Heart left ventricle (tissue), 16 donors: ENCODE data around the gene PRODH. TPM values are rescaled to one million over a fixed set of nuclear protein-coding genes. Genes with fewer than 3 reads are reported as not detected.
"Not testable (repeated sequence)": the region's sequence is repeated elsewhere in the genome, so short reads cannot be mapped to it uniquely, and the experiment has no call there.

Experiments used
- ATAC-seq, 4 donors: fragments of 200-7000 bp; cut with Tn5 transposase; one replicate each; pipeline ENCODE4 v1.9.1; 2020 to 2022; ENCODE audit warnings: moderate library complexity in 4 of 4, mild to moderate bottlenecking in 3 of 4, moderate number of reproducible peaks in 1 of 4
- DNase-seq, 5 donors: peaks; one replicate each; pipeline ENCODE4 v3.0.0-alpha.2; 2020
- H3K27ac ChIP-seq, 12 donors: fragments of 200-600 bp; sonication (generic) in 4 of 12; one replicate each; pipeline versions ENCODE4 v1.5.0 to v1.8.0; 2016 to 2022; ENCODE audit warnings: mild to moderate bottlenecking in 2 of 12
- H3K27me3 ChIP-seq, 9 donors: fragments of 200-600 bp; sonication (generic) in 2 of 9; one replicate each; pipeline versions ENCODE4 v1.5.1 to v1.8.0; 2016 to 2022; ENCODE audit warnings: mild to moderate bottlenecking in 3 of 9
- H3K36me3 ChIP-seq, 9 donors: fragments of 200-600 bp; sonication (generic) in 2 of 9; one replicate each; pipeline versions ENCODE4 v1.5.0 to v1.8.0; 2018 to 2022; ENCODE audit warnings: mild to moderate bottlenecking in 2 of 9
- H3K4me1 ChIP-seq, 12 donors: fragments of 200-600 bp; sonication (generic) in 4 of 12; one replicate each; pipeline versions ENCODE4 v1.5.0 to v1.8.0; 2016 to 2022; ENCODE audit warnings: mild to moderate bottlenecking in 3 of 12
- H3K4me3 ChIP-seq, 12 donors: fragments of 200-600 bp; sonication (generic) in 4 of 12; one replicate each; pipeline versions ENCODE4 v1.5.0 to v1.8.0; 2017 to 2022; ENCODE audit warnings: mild to moderate bottlenecking in 9 of 12, moderate library complexity in 4 of 12
- H3K9me3 ChIP-seq, 12 donors: fragments of 200-600 bp; sonication (generic) in 4 of 12; one replicate each; pipeline versions ENCODE4 v1.5.0 to v1.8.0; 2016 to 2022; ENCODE audit warnings: mild to moderate bottlenecking in 1 of 12
- POLR2A ChIP-seq, 2 donors: fragments of 450-650 bp; IDR thresholded peaks; one replicate each; pipeline ENCODE4 v1.6.1; 2017; ENCODE audit warnings: antibody characterized with exemption in 2 of 2, mild to moderate bottlenecking in 2 of 2, moderate library complexity in 2 of 2
- WGBS, 4 donors: extraction: QIAGEN DNeasy Blood & Tissue Kit in 2 of 4; methylation state at CpG; one replicate each; pipeline versions ENCODE4 v1.1.5 to v1.1.7; 2013 to 2018; 5-methylcytosine and 5-hydroxymethylcytosine counted together
- intact Hi-C, 10 donors: fragments of 100-400 bp; cut with DNase I; formaldehyde crosslinking; loops; one replicate each; pipeline versions ENCODE4 v1.11.1 to v1.14.2; 2022
- polyA plus RNA-seq, 2 donors: library from polyadenylated mRNA; stranded (reverse); fragments of 200-250 nt; gene quantifications; one replicate each; pipeline ENCODE4 v1.2.3, GENCODE V29; 2013
- total RNA-seq, 9 donors: library from RNA; depleted of rRNA in 2 of 9; stranded (reverse); fragments of >200 nt in 2 of 9; fragmentation: NEBNext Ultra II Directional in 3 of 9; extraction: Animal tissue kit (Norgen Biotek cat#: 25700) in 3 of 9; gene quantifications; one replicate each; pipeline versions ENCODE4 v1.1.0 to v1.2.4, GENCODE V29; 2016 to 2023
- TF ChIP-seq, protein P1 (sequence below), 12 donors: fragments of 200-600 bp; sonication (generic) in 4 of 12; IDR thresholded peaks; one replicate each; pipeline versions ENCODE4 v1.5.0 to v1.8.0; 2018 to 2022; ENCODE audit warnings: antibody characterized with exemption in 12 of 12, mild to moderate bottlenecking in 5 of 12
- donor health status: ischemic (EF 13 %, LVEDD 7.1; RV severe dilation, severe dysfunction).
- donor health status: healthy with polysubstance abuse.
- donor health status: DM: no; HTN: yes; CAD: no.
- donor health status: DM: no; HTN: no; CAD: no.
- donor health status: ischemic (EF 25% LVEDD 6.9; RV normal size, moderate dysfunction).
- donor health status: ischemic (EF 25% LVEDD 5.7; RV mildly dilated, moderate dysfunction).
- donor health status: healthy.
- donor health status: DM: yes; HTN: yes; CAD: no.
- donor health status: ischemic (EF 35%, LVEDD 5.7; RV mildly dilated, moderate dysfunction).
- donor health status: nonischemic (EF 11% LVEDD 7.7; RV severe dilation, severe dysfunction).
- donor health status: DM: yes; HTN: yes; CAD: no.
- donor health status: PGD.
- donor health status: ischemic (EF 29% LVEDD 5.4; RV normal size, mild dysfunction).
- donor health status: nonischemic (EF 23%, LVEDD 6.1; RV moderate dilation, normal function).

Gene PRODH
- total and polyA plus RNA-seq, 11 donors: 3.3 to 25.0 (median 7.5) TPM

DNA sequence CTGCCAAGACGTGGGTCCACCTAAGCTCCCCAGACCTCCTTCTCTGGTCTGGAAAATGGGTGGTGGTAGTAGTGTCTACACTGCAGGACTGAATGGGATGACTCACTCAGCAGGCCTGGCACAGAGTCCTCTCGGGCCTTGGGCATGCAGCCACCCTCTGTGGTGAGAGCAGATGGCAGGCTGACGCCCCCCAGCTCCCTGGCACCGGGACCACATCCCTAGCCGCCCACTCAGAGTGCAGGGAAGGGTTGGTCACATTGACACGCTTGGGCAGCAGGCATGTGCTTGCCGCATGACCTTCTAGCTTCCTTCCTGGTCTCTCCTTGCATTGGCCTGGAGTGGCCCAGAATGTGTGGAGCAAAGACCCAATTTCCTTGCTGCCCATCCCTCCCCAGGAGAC, 30.7 kb upstream of the PRODH start:
- H3K27ac ChIP-seq: no peak overlapping the region
- DNase-seq: no peak
- no peaks in the 10 kb centered on the region for H3K36me3 ChIP-seq
- H3K4me1 ChIP-seq: peaks cover 0 to 13% (median 0%) of the 10 kb centered on the region in 12 donors
- no peak for ATAC-seq
- intact Hi-C loops: loop anchor here in 1 of 10 donors (5.0 kb wide), 1 partner anchor 1306 kb away; no protein-coding TSS in a partner anchor
- peaks cover 0 to 30% (median 16%) of the 10 kb centered on the region in 9 donors for H3K27me3 ChIP-seq
- no peaks in the 10 kb centered on the region for H3K9me3 ChIP-seq
- 44 to 73% (median 69%) methylated on average over 1 to 7 of the region's 7 CpGs for WGBS, 4 donors
- H3K4me3 ChIP-seq: no peak overlapping the region
- TF ChIP-seq POLR2A (IDR thresholded peaks at IDR 0.05): no peak
- TF ChIP-seq, protein P1, sequence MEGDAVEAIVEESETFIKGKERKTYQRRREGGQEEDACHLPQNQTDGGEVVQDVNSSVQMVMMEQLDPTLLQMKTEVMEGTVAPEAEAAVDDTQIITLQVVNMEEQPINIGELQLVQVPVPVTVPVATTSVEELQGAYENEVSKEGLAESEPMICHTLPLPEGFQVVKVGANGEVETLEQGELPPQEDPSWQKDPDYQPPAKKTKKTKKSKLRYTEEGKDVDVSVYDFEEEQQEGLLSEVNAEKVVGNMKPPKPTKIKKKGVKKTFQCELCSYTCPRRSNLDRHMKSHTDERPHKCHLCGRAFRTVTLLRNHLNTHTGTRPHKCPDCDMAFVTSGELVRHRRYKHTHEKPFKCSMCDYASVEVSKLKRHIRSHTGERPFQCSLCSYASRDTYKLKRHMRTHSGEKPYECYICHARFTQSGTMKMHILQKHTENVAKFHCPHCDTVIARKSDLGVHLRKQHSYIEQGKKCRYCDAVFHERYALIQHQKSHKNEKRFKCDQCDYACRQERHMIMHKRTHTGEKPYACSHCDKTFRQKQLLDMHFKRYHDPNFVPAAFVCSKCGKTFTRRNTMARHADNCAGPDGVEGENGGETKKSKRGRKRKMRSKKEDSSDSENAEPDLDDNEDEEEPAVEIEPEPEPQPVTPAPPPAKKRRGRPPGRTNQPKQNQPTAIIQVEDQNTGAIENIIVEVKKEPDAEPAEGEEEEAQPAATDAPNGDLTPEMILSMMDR (IDR thresholded peaks at IDR 0.05): no peak

DNA sequence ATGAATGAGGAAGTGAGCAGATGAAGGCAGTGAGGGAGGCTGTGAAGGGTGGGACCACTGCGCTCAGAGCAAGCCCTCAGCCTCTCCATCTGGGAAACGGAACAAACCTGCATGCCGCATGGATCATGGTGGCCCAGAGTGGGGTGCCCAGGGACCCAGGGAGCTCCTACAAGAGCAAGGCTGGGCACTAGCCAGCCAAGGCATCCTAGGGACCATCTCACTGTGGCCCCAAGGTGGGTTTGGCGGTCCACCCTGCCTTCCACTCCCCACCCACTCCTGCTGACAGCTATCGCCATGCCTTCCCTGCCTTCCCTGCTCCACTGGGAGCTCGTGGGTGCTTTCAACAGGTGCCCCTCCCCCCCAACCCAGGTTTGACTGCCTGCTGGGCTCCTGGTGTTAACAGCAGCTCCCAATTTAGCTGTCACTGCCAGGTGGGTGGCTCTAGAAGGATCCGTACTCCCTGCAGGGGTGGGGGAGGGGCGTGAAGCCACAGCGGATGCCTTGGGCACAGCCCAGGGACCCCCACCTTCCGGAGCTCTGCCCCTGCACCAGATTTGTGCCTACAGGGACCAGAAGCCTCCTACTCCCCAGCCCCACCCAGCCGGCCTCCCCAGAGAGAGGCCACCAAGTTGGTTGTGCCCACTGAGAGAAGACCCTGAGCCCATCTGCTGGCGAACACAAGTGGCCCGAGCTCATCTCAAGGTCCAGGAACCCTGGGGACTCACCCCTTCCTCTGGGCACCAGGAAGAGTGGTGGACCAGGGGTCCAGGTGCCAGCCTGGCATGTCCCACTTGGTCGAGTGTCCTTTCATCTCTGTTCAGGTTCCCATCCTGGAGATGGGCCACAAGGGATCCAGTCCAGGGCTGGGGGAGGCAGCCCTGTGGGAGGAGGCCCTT, 29.7 kb upstream of the PRODH start:
- no peak for ATAC-seq
- Histone ChIP-seq H3K27ac (no peak overlapping the region), H3K27me3 (peaks cover 0 to 25% (median 14%) of the 10 kb centered on the region in 9 donors), H3K9me3 (no peaks in the 10 kb centered on the region), H3K4me1 (peaks cover 0 to 10% (median 0%) of the 10 kb centered on the region in 12 donors), H3K36me3 (no peaks in the 10 kb centered on the region), H3K4me3 (no peak overlapping the region)
- WGBS, 4 donors: 58 to 75% (median 67%) methylated on average over 7 to 14 of the region's 14 CpGs
- DNase-seq: peak in 1 of 5 donors; percentile 50
- TF ChIP-seq, protein P1 (IDR thresholded peaks at IDR 0.05): no peak
- TF ChIP-seq POLR2A (IDR thresholded peaks at IDR 0.05): no peak
- intact Hi-C loops: loop anchor here in 1 of 10 donors (5.0 kb wide), 1 partner anchor 1307 kb away; no protein-coding TSS in a partner anchor

DNA sequence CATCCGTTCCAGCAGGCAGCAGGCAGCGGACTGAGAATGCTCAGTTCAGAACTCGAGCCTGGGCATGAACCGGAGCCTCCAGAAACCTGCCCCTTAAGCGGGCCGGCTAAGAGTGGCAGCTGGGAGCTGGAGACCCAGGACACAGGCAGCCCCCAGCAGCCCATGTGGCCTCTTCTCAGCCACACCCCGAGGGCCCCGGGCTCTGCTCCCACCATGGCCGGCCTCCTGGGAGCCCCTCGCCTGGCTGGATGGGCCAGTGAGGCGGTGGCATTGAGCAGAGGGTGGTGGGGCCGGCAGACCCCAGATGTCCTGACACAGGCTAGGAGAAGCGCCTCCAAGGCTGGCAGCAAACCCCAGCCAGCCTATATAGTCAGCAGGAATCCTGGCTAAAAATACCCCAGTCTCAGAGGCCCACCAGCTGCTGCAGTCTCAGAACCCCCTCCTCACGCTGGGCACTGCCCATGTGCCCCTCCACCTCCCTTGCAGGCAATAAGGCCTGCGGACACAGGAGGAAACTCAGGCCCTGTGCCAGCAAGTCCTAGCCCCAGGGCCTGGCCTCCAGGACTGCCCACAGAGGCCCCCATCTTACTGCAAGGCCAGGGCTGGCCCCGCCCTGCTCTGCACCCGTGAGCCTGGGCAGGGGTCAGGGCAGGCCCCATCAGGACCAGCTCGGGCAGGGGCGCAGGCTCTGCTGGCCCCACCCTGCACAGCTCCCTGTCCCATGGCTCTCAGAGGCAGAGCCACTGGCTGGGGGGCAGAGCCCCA, 28.6 kb upstream of the PRODH start:
- peaks cover 0 to 16% (median 9%) of the 10 kb centered on the region in 9 donors for H3K27me3 ChIP-seq
- not testable (repeated sequence) for H3K4me1 ChIP-seq

DNA sequence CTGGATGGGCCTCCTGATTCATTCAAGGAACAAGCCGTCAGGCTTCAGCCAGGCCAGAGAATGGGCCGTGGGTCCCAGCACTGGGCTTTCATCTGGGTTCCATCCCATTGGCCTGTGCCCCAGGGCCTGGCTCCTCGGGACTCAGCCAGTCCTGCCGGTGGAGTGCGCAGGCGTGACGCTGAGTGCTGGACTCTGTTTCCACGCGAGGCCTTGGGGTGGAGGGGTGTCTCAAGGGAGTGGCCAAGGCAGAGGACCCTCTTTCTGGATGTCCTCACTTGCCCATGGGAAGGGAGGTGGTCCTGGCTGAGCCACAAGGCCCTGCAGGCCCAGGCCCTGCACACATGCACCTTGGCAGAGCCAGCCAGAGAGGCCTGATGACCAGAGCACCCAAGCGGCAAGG, 28.0 kb upstream of the PRODH start:
- H3K4me3 ChIP-seq, H3K4me1 ChIP-seq, H3K27ac ChIP-seq, H3K36me3 ChIP-seq, ATAC-seq, intact Hi-C loops, H3K9me3 ChIP-seq: not testable (repeated sequence)
- 85 to 89% (median 88%) methylated on average over 8 to 10 of the region's 10 CpGs for WGBS, 4 donors
- peaks cover 0 to 14% (median 6%) of the 10 kb centered on the region in 9 donors for H3K27me3 ChIP-seq
- DNase-seq: peak in 1 of 5 donors; percentile 38

More for the DNA sequence above, 28.6 kb upstream of the PRODH start:
- H3K27ac ChIP-seq, ATAC-seq, H3K36me3 ChIP-seq, H3K4me3 ChIP-seq, H3K9me3 ChIP-seq: not testable (repeated sequence)
- intact Hi-C loops: loop anchor here in 1 of 10 donors (5.0 kb wide), 1 partner anchor 1308 kb away; no protein-coding TSS in a partner anchor
- 76 to 82% (median 78%) methylated on average over 9 to 18 of the region's 19 CpGs for WGBS, 4 donors
- peak in 1 of 5 donors; percentile 48 for DNase-seq

DNA sequence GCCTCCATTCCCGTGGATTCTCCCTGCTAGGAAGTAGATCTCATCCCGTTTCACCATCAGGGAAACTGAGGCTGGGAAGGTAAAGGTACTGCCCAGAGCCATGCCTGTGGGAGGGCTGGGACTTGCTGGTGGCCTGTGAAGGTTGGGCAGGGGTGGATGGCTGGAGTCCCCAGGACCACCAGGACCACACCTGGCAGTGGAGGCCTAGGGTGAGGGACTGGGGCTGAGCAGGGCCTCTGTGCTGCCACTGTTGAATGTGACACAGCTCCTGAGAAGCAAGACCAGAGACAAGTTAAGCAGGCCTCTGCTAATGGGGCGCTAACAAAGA, 26.2 kb upstream of the PRODH start:
- 82 to 88% (median 85%) methylated on average over 3 of the region's 3 CpGs for WGBS, 4 donors
- DNase-seq (no peak), ATAC-seq (no peak)
- Histone ChIP-seq H3K9me3 (no peaks in the 10 kb centered on the region), H3K36me3 (no peaks in the 10 kb centered on the region), H3K27me3 (peaks cover 0 to 3% (median 0%) of the 10 kb centered on the region in 9 donors), H3K4me3 (no peak overlapping the region), H3K27ac (no peak overlapping the region), H3K4me1 (no peaks in the 10 kb centered on the region)
- intact Hi-C loops: no loop called here
- TF ChIP-seq, protein P1 (IDR thresholded peaks at IDR 0.05): no peak
- no peak for TF ChIP-seq POLR2A (IDR thresholded peaks at IDR 0.05)

DNA sequence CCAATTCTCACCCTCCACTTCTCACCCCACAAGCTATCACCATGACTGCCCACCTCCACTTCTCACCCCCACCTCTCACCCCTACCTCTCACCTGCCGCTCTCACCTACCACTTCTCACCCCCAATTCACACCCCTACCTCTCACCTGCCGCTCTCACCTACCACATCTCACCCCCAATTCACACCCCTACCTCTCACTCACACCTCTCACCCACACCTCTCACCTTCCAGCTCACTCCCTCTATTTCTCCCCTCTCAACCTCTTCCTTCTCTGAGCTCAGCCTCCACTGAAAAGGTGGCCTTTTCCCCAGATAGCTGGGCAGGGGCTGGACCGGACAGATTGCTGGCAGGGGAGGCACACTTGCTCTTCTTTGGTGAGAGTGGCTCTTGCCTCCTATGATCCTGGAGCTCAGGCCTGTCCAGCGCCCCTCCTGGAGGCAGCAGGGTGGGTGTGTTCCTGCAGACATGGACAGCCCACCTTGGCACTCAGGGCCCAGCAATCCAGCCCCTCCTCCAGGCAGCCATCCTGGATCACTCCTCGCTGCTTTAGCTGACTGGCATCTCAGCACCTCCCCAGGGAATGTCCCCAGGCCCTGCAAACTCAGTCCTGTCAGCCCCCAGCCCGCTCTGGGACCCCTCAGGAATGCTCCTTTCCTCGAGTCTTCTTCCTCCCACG, 25.7 kb upstream of the PRODH start:
- intact Hi-C loops, H3K36me3 ChIP-seq, H3K4me1 ChIP-seq, ATAC-seq, H3K9me3 ChIP-seq, H3K27me3 ChIP-seq, H3K4me3 ChIP-seq, H3K27ac ChIP-seq: not testable (repeated sequence)
- peak in 1 of 5 donors; percentile 50 for DNase-seq
- 79 to 83% (median 79%) methylated on average over 8 of the region's 8 CpGs for WGBS, 4 donors

DNA sequence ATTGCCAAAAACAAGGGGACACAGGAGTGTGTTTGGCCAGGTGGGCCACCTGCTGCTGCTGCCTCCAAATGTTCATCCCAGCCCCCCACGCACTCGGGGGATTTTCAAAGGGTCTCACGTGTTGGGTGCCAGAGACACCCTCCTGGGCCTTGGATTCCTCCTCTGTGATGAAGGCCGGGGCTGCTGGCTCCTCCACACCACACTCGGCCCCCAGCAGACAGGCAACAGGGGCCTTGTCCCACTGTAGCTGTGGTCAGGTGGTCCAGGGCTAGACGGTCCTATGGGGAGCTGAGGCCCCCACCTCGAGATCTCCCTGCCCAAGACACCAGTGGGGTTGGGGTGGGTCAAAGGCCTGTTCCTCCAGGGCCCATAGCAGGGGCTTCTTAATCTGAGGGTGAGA, 25.1 kb upstream of the PRODH start:
- 60 to 75% (median 65%) methylated on average over 5 to 7 of the region's 7 CpGs for WGBS, 4 donors
- H3K27ac ChIP-seq, H3K36me3 ChIP-seq, H3K27me3 ChIP-seq, H3K9me3 ChIP-seq, H3K4me1 ChIP-seq, ATAC-seq, intact Hi-C loops, H3K4me3 ChIP-seq: not testable (repeated sequence)
- DNase-seq: peak in 1 of 5 donors; percentile 26
